ENCODE measurements around the gene LINGO4. TPM values are rescaled to one million over a fixed set of nuclear protein-coding genes. Genes with fewer than 3 reads are reported as not detected.
A peak's percentile ranks its signal among the peaks of the same experiment; 100 is the strongest.

LINGO4 gene
- total and polyA plus RNA-seq, 2 donors (not counting 1 experiment from before 2014, with no cell fraction given) = not detected

DNA sequence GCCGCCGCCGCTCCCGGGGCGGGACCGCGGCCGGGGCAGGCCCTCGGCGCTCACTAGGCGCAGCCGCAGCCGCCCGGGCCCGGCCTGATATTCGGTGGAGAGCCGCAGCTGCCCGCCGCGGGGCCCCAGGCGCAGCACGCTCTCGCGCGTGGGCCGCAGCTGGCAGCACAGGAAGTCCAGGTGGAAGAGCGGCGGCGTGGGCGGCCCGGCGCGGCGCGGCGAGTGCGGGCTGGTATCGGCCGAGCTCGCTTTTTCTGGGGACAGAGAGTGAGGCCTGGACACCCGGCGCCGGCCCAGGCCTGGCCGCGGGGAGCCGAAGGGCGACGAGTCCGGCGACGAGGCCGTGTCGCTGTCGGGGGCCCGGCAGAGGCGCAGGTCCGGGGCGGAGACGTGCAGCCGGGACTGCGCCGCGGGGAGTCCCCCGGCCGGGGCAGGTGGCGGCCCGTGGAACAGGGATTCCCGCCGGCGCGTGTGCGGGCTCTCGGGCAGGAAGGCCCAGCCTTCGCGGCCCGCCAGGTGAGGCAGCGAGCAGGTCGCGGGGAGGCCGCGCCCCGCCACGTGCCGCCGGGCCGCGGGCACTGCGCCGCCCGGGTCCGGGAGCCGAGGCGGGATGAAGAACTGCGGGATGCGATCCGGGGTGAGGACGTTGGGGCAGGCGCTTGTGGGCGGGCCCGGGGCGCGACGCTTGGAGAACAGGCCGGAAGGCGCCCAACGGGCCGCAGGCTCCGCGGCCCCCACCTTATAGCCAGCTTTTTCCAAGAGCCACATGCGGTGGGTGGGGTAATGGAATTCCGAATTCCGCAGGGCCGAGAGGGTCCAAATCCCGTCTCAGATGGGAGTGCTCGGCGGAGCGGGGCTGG, 33.2 kb upstream of the LINGO4 start:
- Mint-ChIP-seq H3K4me1 (peaks cover 31% of the 10 kb centered on the region), H3K27ac (peak overlapping the region; percentile 37), H3K4me3 (peak overlapping the region; percentile 87), H3K9me3 (ENCODE audit: insufficient read depth) (no peaks in the 10 kb centered on the region), H3K27me3 (peaks cover 10% of the 10 kb centered on the region)
- WGBS (ENCODE audit: insufficient coverage) = 2% methylated on average over 115 of the region's 117 CpGs
- Histone ChIP-seq H3K27ac (ENCODE audit: low read length in 2 of 2) (no peak overlapping the region), H3K4me1 (ENCODE audit: control insufficient read depth in 2 of 2, insufficient read depth in 2 of 2, low read length in 2 of 2) (peaks cover 30 to 35% of the 10 kb centered on the region in 2 donors), H4K20me1 (ENCODE audit: control insufficient read depth, insufficient read depth, low read length, poor library complexity, severe bottlenecking) (no peaks in the 10 kb centered on the region), H3K79me2 (ENCODE audit: control insufficient read depth, insufficient read depth, low read length) (no peaks in the 10 kb centered on the region), H3K4me2 (replicated peaks; ENCODE audit: low read depth, low read length, poor library complexity, severe bottlenecking) (peak overlapping the region; percentile 89), H3K9me3 (ENCODE audit: control extremely low read depth in 1 of 3, control insufficient read depth in 2 of 3, insufficient read depth in 1 of 3, low read length in 2 of 3) (peaks cover 0 to 11% (median 0%) of the 10 kb centered on the region in 3 donors), H3K4me3 (ENCODE audit: control extremely low read depth in 1 of 5, extremely low read depth in 1 of 5, insufficient read depth in 1 of 5, low read depth in 2 of 5, low read length in 4 of 5) (peak overlapping the region in 4 of 5 experiments; percentile 36 to 56 (median 44)), H2AFZ (ENCODE audit: insufficient read depth, low read depth, low read length, poor library complexity, severe bottlenecking) (peak overlapping the region; percentile 69), H3K36me3 (replicated peaks in 1 of 2; ENCODE audit: control extremely low read depth in 1 of 2, control insufficient read depth in 1 of 2, extremely low read depth in 1 of 2, insufficient read depth in 2 of 2, low read length in 1 of 2) (no peaks in the 10 kb centered on the region), H3K27me3 (replicated peaks in 1 of 4; ENCODE audit: control extremely low read depth in 1 of 4, control insufficient read depth in 3 of 4, insufficient read depth in 4 of 4, low read length in 3 of 4) (peaks cover 0 to 20% (median 7%) of the 10 kb centered on the region in 4 experiments), H3K9ac (ENCODE audit: low read length) (peak overlapping the region; percentile 65)
- DNase-seq (peak; percentile 73), ATAC-seq (ENCODE audit: low read depth) (peak; percentile 48)
- peak; percentile 84 for TF ChIP-seq EZH2 (IDR thresholded peaks at IDR 0.05; ENCODE audit: borderline replicate concordance, insufficient read depth, low read depth, low read length, poor library complexity, severe bottlenecking)
- TF ChIP-seq CTCF (IDR thresholded peaks at IDR 0.05) = no peak
- ChIA-PET POLR2A (no interaction called here), CTCF (interaction anchor here (1.0 to 2.3 kb wide), 3 partner anchors 75 to 245 kb away, joined by 3 to 10 read pairs (median 5); partner anchors contain the start of gene MRPL9)
- intact Hi-C loops (cut with micrococcal nuclease) = loop anchor here (2.0 to 10.0 kb wide), 4 partner anchors 114 to 556 kb away; partner anchors contain the start of genes POGZ, PSMB4, RIIAD1 and ZNF687

Measured in B cell (primary cell).